Fibroblast of skin of right biceps (primary cell): ENCODE results near the gene GRB14.
A peak's percentile ranks its signal among the peaks of the same experiment; 100 is the strongest.

ENCODE experiments used
- DNase-seq: peaks from one replicate; pipeline ENCODE4 v3.0.0-alpha.2; 2013

The GRB14 gene

GRCh38 chr2:164613321-164613982 is 7.8 kb downstream of the GRB14 start:
- no peak for DNase-seq

DNA sequence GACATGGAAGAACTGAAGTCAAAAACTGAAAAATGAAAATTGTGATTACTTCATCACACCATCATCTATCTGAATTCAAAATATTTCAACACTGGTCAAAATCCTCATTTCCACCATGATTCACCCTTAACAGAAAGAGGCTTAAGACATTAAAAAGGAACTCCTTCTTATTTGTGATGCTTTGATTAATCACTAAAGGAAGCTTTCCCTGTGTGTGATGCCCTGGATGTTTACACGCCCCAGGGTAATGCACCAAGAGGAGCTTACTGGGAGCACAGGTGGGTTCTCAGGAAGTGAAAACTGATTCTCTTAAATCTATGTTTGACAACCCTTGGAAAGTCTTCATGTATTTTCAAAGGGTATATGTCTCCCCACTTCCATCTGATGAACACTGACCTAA is 11.5 kb downstream of the GRB14 start:
- no peak for DNase-seq

GRCh38 chr2:164606557-164606956 is 14.7 kb downstream of the GRB14 start:
- DNase-seq: no peak

GRCh38 chr2:164605295-164605694 is 16.0 kb downstream of the GRB14 start:
- no peak for DNase-seq

DNA sequence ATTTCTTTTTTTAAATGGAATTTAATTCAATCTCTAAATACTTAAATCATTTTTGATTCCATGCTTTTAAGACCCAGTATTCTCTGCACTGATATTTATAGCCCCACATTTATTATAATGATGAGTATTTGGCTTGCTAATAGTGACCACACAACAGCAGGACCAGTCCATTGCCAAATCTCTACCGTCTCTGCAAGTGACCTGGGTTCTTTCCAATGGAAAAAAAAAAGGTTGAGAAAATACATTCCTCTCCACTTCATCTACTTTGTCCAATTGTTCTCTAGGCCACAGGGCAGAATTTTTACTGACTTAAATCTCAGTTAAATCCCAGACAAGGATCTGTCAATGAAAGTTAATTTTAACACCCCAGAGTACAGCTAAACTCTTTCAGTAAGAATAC is 20.5 kb downstream of the GRB14 start:
- no peak for DNase-seq

- peak; percentile 66 for DNase-seq
These were observed 21.2 kb downstream of the GRB14 start for GRCh38 chr2:164599954-164600589.

GRCh38 chr2:164597983-164598382 is 23.3 kb downstream of the GRB14 start:
- DNase-seq: no peak

GRCh38 chr2:164595031-164595430 is 26.3 kb downstream of the GRB14 start:
- no peak for DNase-seq

DNA sequence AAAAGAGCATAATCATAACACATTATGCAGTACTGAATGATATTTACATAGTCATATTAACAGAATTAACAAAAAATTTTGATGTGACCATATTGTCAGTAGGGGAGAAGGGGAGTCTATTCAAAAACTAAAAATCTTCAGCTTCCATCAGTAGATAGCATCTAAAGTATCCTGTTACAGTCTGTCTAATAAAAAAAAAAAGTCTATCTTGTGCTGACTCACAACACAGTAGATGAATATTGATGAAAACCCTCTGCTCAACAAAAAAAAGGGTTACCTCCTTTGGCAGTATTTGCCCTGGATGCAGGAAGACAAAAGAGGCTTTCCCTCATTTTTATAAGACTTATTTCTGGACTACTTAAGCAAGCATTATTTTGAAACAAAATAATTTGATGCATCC is 27.3 kb downstream of the GRB14 start:
- no peak for DNase-seq

- no peak for DNase-seq
These were observed 27.7 kb downstream of the GRB14 start for GRCh38 chr2:164593541-164593940.

- no peak for DNase-seq
These were observed 31.8 kb downstream of the GRB14 start for GRCh38 chr2:164589522-164589921.

DNA sequence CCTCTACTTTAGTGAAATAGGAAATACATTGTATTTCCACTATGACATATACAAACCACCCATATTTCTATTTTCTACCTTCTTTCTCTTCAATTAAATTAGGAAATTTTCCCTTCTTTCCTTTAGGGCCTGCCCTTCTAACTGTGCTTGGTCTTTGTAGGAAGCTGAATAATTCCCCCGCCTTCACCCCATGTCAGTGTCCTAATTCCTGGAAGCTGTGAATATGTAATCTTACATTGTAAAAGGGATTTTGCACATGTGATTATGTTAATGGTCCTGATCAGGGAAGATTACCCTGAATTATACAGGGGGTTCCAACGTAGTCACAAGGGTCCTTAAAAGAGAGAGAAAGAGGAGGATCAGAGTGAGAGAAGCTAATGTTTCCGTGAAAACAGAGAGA is 40.2 kb downstream of the GRB14 start:
- no peak for DNase-seq

GRCh38 chr2:164574931-164575330 is 46.4 kb downstream of the GRB14 start:
- no peak for DNase-seq

GRCh38 chr2:164570475-164570874 is 50.8 kb downstream of the GRB14 start:
- DNase-seq: no peak

DNA sequence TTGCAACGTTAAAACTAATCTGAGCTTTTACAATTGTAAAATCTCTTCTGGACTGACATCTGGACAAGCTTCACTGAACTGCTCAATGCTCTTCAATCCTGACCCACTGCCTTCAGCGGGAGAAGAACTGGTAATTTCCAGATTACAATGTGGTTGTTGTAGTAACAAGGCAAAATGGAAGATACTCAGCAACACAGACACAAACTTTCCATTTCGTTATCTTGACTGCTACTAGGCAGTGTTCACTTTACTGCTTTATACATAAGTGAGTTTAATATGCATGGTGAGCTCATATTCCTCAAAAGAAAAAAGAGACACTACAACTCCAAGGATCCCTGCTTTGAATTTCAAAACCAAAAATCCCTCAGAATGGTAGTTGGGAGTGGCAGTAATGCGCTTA is 51.9 kb downstream of the GRB14 start:
- no peak for DNase-seq

- no peak for DNase-seq
These were observed 53.0 kb downstream of the GRB14 start for GRCh38 chr2:164568317-164568716.

DNA sequence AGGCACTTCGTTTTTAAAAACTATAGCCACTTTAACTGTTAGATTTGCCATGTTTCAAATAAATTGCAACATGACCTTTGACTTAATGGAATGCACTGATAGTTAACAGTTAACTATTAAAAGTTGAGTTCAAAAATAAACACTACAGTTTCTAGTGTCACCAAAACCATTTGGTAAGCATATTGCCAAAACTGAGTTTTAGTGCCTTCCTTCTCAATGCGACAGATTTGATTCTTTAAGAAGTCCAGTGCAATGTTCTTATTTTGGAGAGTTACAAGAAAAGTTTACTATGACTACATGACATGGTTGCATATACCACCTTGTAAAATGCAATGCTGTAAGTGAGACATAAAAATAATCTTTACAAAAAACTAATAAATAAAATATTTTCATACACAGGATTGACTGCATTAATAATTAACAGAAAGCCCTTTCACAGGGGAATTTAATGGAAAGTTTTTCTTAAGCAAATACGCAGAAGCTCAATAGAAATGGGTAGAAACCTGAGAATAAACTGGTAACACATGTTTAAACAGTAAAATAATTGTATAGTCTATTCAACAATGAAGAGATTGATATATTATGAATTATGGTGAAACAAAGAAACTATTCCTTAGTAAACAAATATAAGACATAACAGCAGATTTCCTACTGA is 53.8 kb downstream of the GRB14 start:
- no peak for DNase-seq

- DNase-seq: no peak
These were observed 55.9 kb downstream of the GRB14 start for GRCh38 chr2:164565359-164565758.

- no peak for DNase-seq
These were observed 58.6 kb downstream of the GRB14 start for GRCh38 chr2:164562666-164563065.

DNA sequence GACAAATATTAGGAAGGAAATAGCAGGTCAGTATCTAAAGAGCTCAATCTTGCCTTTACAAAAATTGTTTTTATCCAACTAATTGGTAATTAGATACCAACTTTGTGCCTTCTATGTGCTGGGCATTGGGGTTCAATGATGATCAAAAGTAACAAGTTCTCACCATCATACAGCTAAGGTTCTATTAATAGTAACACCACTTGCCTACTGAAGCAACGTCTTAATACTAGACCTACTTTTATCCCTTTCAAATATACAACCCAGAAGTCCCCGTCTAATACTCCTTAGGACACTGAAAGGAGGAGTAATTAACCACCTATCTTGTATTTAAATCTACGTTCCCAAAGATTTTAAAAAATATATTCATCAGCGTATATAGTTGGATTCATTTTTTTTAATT is 59.3 kb downstream of the GRB14 start:
- DNase-seq: no peak

- DNase-seq: no peak
These were observed 59.9 kb downstream of the GRB14 start for GRCh38 chr2:164561416-164561815.

GRCh38 chr2:164560902-164561301 is 60.4 kb downstream of the GRB14 start:
- DNase-seq: no peak

DNA sequence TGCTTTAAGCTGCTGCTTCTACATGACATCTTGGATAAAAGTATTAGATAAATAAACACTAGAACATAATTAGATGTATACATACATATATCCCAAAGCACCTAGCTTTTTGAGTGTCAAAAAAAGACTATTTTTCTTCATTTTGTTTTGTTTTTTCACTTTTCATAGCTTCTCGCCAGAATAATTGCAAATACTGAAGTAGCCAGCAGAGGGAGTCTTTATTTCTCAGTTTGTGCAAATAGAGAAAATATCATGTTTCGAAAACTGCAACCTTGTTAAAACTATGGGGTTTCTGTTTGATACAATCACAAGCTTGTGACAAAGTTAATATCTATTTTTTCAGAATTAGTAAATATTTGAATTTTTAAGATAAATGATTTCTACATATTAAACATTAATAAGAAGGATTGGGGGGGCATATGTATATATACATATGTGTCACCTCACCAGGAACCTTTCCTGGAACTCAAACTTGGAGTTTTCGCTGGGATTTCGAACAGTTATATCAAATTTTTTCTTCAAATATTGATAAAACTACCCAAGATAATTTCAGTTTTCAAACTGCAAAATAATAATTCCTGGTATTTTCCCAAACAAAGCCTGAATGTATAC is 61.0 kb downstream of the GRB14 start:
- peak; percentile 31 for DNase-seq

DNA sequence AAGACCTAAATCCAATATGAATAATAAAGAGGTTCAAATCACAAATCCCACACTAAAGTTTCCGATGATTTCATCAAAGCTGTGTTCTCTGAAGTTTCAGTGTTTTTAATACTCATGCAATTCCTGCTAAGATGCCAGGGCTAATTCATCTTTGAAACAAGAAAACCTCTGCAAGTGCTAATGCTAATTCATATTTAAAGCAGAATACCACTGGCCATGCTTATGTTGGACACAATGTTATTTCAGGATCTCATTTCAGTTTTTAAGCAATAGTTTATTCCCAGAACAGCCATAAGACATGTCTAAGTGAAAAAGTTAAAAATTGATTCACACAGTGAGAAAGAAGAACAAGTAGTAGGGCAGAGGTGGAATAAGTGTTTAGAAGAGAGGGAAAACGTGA is 62.8 kb downstream of the GRB14 start:
- DNase-seq: no peak
